GM18517 (cell line): ENCODE data around the gene INCENP.
"Not testable (repeated sequence)": the region's sequence is repeated elsewhere in the genome, so short reads cannot be mapped to it uniquely, and the experiment has no call there.

ENCODE experiments used
- ATAC-seq: cut with Tn5 transposase; IDR thresholded peaks from one replicate; pipeline ENCODE4 v1.9.1; 2021; ENCODE audit warnings: mild to moderate bottlenecking, moderate library complexity; ENCODE audit not compliant: unreplicated experiment

INCENP gene

DNA sequence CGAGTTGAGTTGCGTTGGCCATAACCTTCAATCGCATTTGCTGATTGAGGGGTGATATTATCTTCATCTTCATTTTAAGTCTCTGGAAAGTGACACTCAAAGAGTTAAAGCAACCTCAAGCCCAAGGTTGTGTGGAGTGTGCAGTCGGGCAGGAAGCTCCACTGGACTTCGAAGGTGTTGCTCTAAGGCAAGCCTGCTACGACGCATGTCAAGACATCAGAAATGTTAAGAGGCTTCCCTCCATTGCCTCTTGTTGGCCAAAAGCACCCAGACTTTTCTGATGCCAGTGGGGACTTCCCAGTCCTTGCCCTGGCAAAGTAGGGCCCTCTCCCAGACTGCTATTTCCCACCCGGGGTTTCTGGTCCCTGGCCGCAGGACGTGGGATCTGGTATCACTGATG, 42.6 kb downstream of the INCENP start:
- no peak for ATAC-seq

DNA sequence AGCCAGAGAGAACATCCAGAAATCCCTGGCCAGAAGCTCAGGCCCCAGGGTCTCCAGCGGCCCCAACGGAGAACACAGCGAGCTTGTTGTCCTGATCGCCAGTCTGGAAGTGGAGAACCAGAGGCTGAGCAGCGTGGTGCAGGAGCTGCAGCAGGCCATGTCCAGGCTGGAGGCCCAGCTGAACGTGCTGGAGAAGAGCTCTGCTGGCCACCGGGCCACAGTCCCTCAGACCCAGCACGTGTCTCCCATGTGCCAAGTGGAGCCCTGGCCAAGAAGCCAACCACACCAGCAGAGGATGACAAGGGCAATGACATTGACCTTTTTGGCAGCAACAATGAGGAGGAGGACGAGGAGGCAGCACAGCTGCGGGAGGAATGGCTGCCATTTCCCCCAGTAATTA, 45.6 kb downstream of the INCENP start:
- ATAC-seq, result no peak

DNA sequence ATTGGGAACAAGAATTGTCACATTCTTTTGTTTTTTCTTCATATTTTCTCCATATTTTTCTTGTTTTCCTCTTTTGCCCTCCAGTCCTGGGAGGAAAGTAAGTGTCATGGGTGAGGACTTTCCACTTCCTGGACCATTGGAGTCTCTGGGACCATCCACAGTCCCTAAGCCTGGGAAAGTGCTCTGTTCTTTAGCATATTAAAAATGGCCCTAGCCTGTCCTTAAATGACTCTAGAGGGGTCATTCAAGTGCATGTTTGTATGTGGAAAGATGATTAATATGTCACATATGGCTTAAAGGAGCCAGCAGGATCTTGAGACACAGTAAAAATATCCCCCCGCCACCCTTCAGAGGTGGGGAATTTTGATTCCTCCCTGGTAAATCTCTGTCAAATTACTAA, 46.1 kb downstream of the INCENP start:
- no peak for ATAC-seq

DNA sequence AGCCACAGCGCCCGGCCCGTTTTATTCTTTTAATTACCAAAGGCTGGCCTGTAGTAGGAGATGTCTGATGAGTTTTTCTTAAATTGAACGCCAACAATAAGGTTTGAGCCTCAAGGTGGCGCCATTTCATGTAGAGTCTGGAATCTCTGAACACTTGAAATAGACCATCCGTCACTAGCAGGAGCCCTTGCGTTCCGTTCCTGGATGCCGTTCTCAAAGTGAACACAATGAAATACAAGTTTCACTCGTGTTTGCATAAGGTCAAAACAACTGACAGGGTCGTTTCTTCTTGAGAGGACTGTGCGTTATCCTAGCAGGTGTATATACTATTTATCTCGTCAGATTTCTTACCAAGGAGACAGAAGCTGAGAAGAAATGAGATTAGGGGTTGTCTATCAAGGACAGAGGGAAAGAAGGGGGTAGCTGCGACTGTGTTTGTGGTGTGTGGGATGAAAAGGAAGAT, 47.5 kb downstream of the INCENP start:
- no peak for ATAC-seq

DNA sequence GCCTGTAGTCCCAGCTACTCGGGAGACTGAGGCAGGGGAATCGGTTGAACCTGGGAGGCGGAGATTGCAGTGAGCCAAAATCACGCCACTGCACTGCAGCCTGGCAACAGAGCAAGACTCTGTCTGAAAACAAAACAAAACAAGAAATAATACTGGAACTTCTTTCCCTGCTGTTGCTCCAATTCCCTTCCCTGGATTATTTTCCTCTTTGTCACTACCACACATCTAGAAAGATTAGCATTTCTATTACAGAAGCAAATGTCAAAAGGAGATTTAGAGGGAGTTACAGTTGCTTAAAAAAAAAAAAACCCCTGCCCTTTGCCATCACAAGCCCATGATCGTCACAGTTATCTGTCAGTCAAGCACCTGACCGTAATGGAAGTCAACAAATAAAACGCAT, 48.5 kb downstream of the INCENP start:
- ATAC-seq, result no peak

GRCh38 chr11:62176766-62177165, 53.0 kb downstream of the INCENP start:
- ATAC-seq, result no peak

GRCh38 chr11:62179995-62180394, 56.2 kb downstream of the INCENP start:
- ATAC-seq, result no peak

GRCh38 chr11:62181097-62181496, 57.3 kb downstream of the INCENP start:
- ATAC-seq, result no peak

DNA sequence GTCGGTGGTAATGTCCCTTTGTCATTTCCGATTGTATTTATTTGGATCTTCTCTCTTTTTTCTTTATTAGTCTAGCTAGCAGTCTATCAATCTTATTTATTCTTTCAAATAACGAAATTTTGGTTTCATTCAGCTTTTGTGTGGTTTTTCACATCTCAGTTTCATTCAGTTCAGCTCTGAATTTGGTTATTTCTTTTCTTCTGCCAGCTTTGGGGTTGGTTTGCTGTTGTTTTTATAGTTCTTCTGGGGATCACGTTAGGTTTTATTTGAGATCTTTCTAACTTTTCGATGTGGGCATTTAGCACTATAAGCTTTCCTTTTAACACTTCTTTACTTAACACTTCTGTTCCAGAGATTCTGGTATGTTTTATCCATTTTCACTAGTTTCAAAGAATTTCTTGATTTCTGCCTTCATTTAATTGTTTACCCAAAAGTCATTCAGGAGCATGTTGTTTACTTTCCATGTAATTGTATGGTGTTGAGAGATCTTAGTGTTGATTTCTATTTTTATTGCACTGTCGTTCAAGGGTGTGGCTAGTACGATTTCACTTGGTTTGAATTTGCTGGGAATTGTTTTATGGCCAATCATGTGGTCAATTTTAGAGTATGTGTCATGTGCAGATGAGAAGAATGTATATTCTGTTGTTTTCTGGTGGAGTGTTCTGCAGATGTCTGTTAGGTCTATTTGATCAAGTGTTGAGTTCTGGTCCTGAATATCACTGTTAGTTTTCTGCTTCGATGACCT, 58.5 kb downstream of the INCENP start:
- no peak for ATAC-seq

DNA sequence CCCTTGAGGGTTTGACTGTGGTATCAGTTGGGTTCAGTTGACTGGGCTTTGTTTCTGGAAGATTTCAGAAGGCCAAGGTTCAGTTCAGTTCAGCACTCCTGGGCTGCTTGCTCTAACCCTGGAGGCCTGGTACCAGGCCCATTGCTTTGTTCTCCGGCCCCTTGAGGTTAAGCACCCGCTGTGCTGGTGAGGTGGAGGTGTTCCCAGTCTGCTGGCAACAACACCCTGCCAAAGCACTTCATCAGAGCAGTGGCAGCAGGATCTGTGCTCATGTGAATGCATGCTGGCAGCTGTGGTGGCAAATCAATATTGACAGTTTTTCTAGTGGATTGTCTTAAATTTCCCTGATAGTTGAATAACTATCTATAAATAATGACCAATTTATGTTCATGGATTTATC, 62.4 kb downstream of the INCENP start:
- ATAC-seq, result no peak

GRCh38 chr11:62190011-62190410, 66.2 kb downstream of the INCENP start, which contains the start of gene SCGB1D1:
TSS of gene SCGB1D1 (plus strand) at chr11:62190216. CDS start at chr11:62190285, 69 bp downstream.
- no peak for ATAC-seq

DNA sequence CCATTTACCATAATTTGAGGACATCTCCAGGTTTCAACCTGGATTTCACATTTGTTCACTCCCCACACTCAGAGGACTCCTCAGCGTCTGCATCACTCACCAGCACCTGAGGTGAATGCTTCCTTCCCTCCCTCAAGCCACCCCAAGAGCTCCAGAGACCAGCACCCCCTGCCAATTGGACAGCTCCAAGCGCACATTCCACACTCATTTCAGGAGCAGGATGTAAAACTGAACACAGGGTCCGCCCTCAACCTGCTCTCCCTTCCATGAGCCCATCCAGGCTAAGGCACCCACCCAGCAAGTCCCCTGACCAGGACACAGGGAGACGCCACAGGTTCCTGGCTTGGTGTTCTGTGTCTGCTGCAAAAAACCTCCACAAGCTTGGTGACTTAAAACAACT, 70.1 kb downstream of the INCENP start:
- ATAC-seq, result no peak

GRCh38 chr11:62195010-62195409, 71.2 kb downstream of the INCENP start:
- not testable (repeated sequence) for ATAC-seq

GRCh38 chr11:62195945-62196344, 72.1 kb downstream of the INCENP start:
- ATAC-seq, result no peak

- ATAC-seq, result not testable (repeated sequence)
Measured at GRCh38 chr11:62197400-62197799, 73.6 kb downstream of the INCENP start.

GRCh38 chr11:62201376-62201775, 77.6 kb downstream of the INCENP start:
- no peak for ATAC-seq
